Right atrium auricular region (tissue), 2 donors: ENCODE measurements around the gene GRPEL2. TPM values are rescaled to one million over a fixed set of nuclear protein-coding genes. Genes with fewer than 3 reads are reported as not detected.
A peak's percentile ranks its signal among the peaks of the same experiment; 100 is the strongest.

Experiments used
- DNase-seq: peaks from one replicate; pipeline ENCODE4 v3.0.0-alpha.2; 2019; ENCODE audit warnings: low spot score
- H3K27ac ChIP-seq, 2 donors: fragments of 200-600 bp; sonication (generic); 1 replicate in 1 of 2; 2 replicates in 1 of 2; pipeline ENCODE4 v1.5.1; 2016 to 2019
- H3K27me3 ChIP-seq, 2 donors: fragments of 200-600 bp; sonication (generic); one replicate each; pipeline versions ENCODE4 v1.5.1 to v1.6.0; 2017 to 2019
- H3K36me3 ChIP-seq: fragments of 200-600 bp; sonication (generic); one replicate; pipeline ENCODE4 v1.5.1; 2016
- H3K4me1 ChIP-seq, 2 donors: fragments of 200-600 bp; sonication (generic); one replicate each; pipeline versions ENCODE4 v1.5.1 to v1.6.0; 2017 to 2019
- H3K4me3 ChIP-seq, 2 donors: fragments of 200-600 bp; sonication (generic); 1 replicate in 1 of 2; 2 replicates in 1 of 2; pipeline ENCODE4 v1.5.1; 2017 to 2019; ENCODE audit warnings: mild to moderate bottlenecking in 1 of 2, moderate library complexity in 1 of 2
- H3K9me3 ChIP-seq, 2 donors: fragments of 200-600 bp; sonication (generic); one replicate each; pipeline ENCODE4 v1.5.1; 2019
- CTCF ChIP-seq, 2 donors: fragments of 200-600 bp; sonication (generic); IDR thresholded peaks; one replicate each; pipeline ENCODE4 v1.5.1; 2019; ENCODE audit warnings: antibody characterized with exemption in 2 of 2
- total RNA-seq, 2 donors: library from RNA; depleted of rRNA; stranded (reverse); fragments of >200 nt; gene quantifications; one replicate each; pipeline ENCODE4 v1.1.0, GENCODE V29; 2016

The GRPEL2 gene
- total RNA-seq, 2 donors from 2014 or later: 6.9 to 10.7 TPM

GRCh38 chr5:149364719-149365118 lies 19.4 kb downstream of the GRPEL2 start:
- Histone ChIP-seq H3K36me3 (no peaks in the 10 kb centered on the region), H3K4me1 (peaks cover 0 to 8% of the 10 kb centered on the region in 2 donors), H3K27me3 (no peaks in the 10 kb centered on the region), H3K27ac (no peak overlapping the region), H3K9me3 (no peaks in the 10 kb centered on the region), H3K4me3 (no peak overlapping the region)
- TF ChIP-seq CTCF (IDR thresholded peaks at IDR 0.05): no peak
- DNase-seq: no peak

GRCh38 chr5:149365418-149365817 lies 20.1 kb downstream of the GRPEL2 start:
- no peaks in the 10 kb centered on the region for H3K36me3 ChIP-seq
- DNase-seq: no peak
- no peak overlapping the region for H3K4me3 ChIP-seq
- H3K4me1 ChIP-seq: peaks cover 0 to 8% of the 10 kb centered on the region in 2 donors
- H3K27ac ChIP-seq: no peak overlapping the region
- no peaks in the 10 kb centered on the region for H3K9me3 ChIP-seq
- no peaks in the 10 kb centered on the region for H3K27me3 ChIP-seq
- TF ChIP-seq CTCF (IDR thresholded peaks at IDR 0.05): no peak

GRCh38 chr5:149366169-149366729 lies 20.9 kb downstream of the GRPEL2 start:
- Histone ChIP-seq H3K4me3 (no peak overlapping the region), H3K27ac (no peak overlapping the region), H3K27me3 (no peaks in the 10 kb centered on the region), H3K9me3 (no peaks in the 10 kb centered on the region), H3K4me1 (peaks cover 0 to 13% of the 10 kb centered on the region in 2 donors), H3K36me3 (no peaks in the 10 kb centered on the region)
- no peak for TF ChIP-seq CTCF (IDR thresholded peaks at IDR 0.05)
- no peak for DNase-seq

GRCh38 chr5:149367249-149367971 lies 22.1 kb downstream of the GRPEL2 start:
- peaks cover 0 to 24% of the 10 kb centered on the region in 2 donors for H3K4me1 ChIP-seq
- no peaks in the 10 kb centered on the region for H3K36me3 ChIP-seq
- no peaks in the 10 kb centered on the region for H3K9me3 ChIP-seq
- H3K27ac ChIP-seq: no peak overlapping the region
- no peak overlapping the region for H3K4me3 ChIP-seq
- no peaks in the 10 kb centered on the region for H3K27me3 ChIP-seq
- peak; percentile 66 to 88 for TF ChIP-seq CTCF (IDR thresholded peaks at IDR 0.05)
- no peak for DNase-seq

- no peaks in the 10 kb centered on the region for H3K27me3 ChIP-seq
- H3K36me3 ChIP-seq: no peaks in the 10 kb centered on the region
- H3K4me1 ChIP-seq: peaks cover 0 to 24% of the 10 kb centered on the region in 2 donors
- H3K4me3 ChIP-seq: no peak overlapping the region
- TF ChIP-seq CTCF (IDR thresholded peaks at IDR 0.05): no peak
- no peak overlapping the region for H3K27ac ChIP-seq
- H3K9me3 ChIP-seq: no peaks in the 10 kb centered on the region
- no peak for DNase-seq
Measured at GRCh38 chr5:149367972-149368645, 22.8 kb downstream of the GRPEL2 start.
